RWPE2 (cell line): Measurements from ENCODE around the gene OASL.

Experiments used
- ATAC-seq: fragments of 200-7000 bp; cut with Tn5 transposase; 3 replicates; pipeline ENCODE4 v1.9.1; 2021; ENCODE audit warnings: low read depth
- DNase-seq: peaks from one replicate; pipeline ENCODE4 v3.0.0-alpha.2; 2020; ENCODE audit warnings: low spot score
- H3K27ac ChIP-seq: fragments of 450-650 bp; 2 replicates; pipeline ENCODE4 v1.5.1; 2017; ENCODE audit warnings: mild to moderate bottlenecking; ENCODE audit not compliant: poor library complexity, severe bottlenecking
- H3K27me3 ChIP-seq: fragments of 250-450 bp; sonication (Bioruptor Pico); 2 replicates; pipeline ENCODE4 v1.5.1; 2021; ENCODE audit warnings: mild to moderate bottlenecking, moderate library complexity; ENCODE audit not compliant: insufficient read depth, poor library complexity, severe bottlenecking
- H3K36me3 ChIP-seq: fragments of 250-450 bp; sonication (Bioruptor Pico); 2 replicates; pipeline ENCODE4 v1.5.1; 2020; ENCODE audit warnings: low read depth, mild to moderate bottlenecking, moderate library complexity
- H3K4me1 ChIP-seq: fragments of 250-450 bp; sonication (Bioruptor Pico); 2 replicates; pipeline ENCODE4 v1.5.1; 2021; ENCODE audit warnings: mild to moderate bottlenecking, moderate library complexity; ENCODE audit not compliant: insufficient read depth, poor library complexity, severe bottlenecking
- H3K4me3 ChIP-seq: fragments of 250-450 bp; sonication (Bioruptor Pico); 2 replicates; pipeline ENCODE4 v1.5.1; 2021; ENCODE audit warnings: mild to moderate bottlenecking, moderate library complexity; ENCODE audit not compliant: severe bottlenecking
- H3K9me3 ChIP-seq: fragments of 250-450 bp; sonication (Bioruptor Pico); 2 replicates; pipeline ENCODE4 v1.5.1; 2021; ENCODE audit warnings: mild to moderate bottlenecking, moderate library complexity; ENCODE audit not compliant: severe bottlenecking
- CTCF ChIP-seq: fragments of 450-650 bp; IDR thresholded peaks from one replicate; pipeline ENCODE4 v1.5.1; 2017; ENCODE audit warnings: mild to moderate bottlenecking, moderate library complexity; ENCODE audit not compliant: poor library complexity, severe bottlenecking

OASL gene

GRCh38 chr12:121008347-121009098 lies 30.5 kb downstream of the OASL start:
- no peak overlapping the region for H3K27ac ChIP-seq
- no peak overlapping the region for H3K4me3 ChIP-seq
- no peak for ATAC-seq
- H3K27me3 ChIP-seq = no peaks in the 10 kb centered on the region
- no peaks in the 10 kb centered on the region for H3K9me3 ChIP-seq
- H3K36me3 ChIP-seq = peaks cover 68% of the 10 kb centered on the region
- no peaks in the 10 kb centered on the region for H3K4me1 ChIP-seq
- no peak for TF ChIP-seq CTCF
- no peak for DNase-seq

GRCh38 chr12:121005346-121005815 lies 33.7 kb downstream of the OASL start:
- ATAC-seq = 0 out of 3 replicates have a peak, but pooled peaks have one; percentile 13
- TF ChIP-seq CTCF = peak; percentile 39
- H3K4me1 ChIP-seq = no peaks in the 10 kb centered on the region
- H3K4me3 ChIP-seq = no peak overlapping the region
- no peaks in the 10 kb centered on the region for H3K9me3 ChIP-seq
- no peaks in the 10 kb centered on the region for H3K27me3 ChIP-seq
- no peak overlapping the region for H3K27ac ChIP-seq
- DNase-seq = no peak
- H3K36me3 ChIP-seq = peaks cover 51% of the 10 kb centered on the region

DNA sequence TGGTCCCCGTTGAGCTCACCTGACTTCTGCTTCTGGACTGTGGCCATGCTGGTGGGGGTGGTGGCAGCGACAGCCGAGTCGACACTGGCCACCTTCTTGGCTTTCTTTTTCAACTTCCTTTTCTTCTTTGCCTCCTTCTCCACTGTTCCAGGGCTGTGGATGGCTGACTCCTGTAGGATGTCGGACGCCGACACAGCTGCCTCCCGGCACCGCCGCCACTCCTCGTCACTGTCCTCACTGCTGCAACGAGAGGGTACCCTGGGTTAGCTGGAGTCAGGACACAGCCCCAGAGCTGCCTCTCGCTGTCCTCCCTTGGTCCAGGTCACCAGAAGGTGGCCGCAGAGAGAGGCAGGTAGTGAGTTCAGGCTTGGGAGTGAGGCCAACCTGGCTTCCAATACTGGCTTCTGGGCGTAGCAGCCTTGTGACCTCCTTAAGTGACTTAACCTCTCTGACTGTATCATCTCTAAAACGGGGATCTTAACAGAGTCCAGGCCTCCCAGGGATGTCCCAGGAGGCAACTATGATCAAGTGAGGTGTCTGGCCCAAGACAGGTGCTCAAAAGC lies 34.7 kb downstream of the OASL start:
- ATAC-seq = no peak
- peaks cover 40% of the 10 kb centered on the region for H3K36me3 ChIP-seq
- no peaks in the 10 kb centered on the region for H3K4me1 ChIP-seq
- H3K27me3 ChIP-seq = no peaks in the 10 kb centered on the region
- no peak overlapping the region for H3K27ac ChIP-seq
- no peaks in the 10 kb centered on the region for H3K9me3 ChIP-seq
- no peak for DNase-seq
- TF ChIP-seq CTCF = no peak
- H3K4me3 ChIP-seq = no peak overlapping the region

DNA sequence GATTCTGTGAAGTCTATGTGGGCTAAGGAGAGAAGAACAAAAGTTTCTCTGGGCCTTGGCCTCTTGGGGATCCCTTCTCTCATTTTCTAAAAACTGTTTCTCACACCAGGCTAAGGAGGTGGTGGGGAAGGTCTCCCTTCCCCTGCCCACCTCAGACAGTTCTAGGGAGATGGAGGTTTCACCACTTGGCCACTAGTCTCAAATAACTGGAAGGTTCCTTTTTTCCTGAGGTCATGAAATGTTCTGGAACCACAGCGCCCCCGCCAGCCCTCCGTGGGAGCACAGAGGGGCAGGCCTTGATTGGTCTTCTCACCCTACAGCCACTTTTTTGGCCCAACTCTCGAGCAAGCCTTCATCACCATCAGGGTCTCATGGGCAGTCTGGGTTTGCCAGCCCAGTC lies 35.4 kb downstream of the OASL start:
- Histone ChIP-seq H3K36me3 (peaks cover 34% of the 10 kb centered on the region), H3K27ac (no peak overlapping the region), H3K27me3 (no peaks in the 10 kb centered on the region), H3K4me1 (no peaks in the 10 kb centered on the region), H3K9me3 (no peaks in the 10 kb centered on the region), H3K4me3 (no peak overlapping the region)
- DNase-seq = no peak
- ATAC-seq = no peak
- no peak for TF ChIP-seq CTCF
